ENCODE results near the gene DNAJB2.
A peak's percentile ranks its signal among the peaks of the same experiment; 100 is the strongest.
"Not testable (repeated sequence)": the region's sequence is repeated elsewhere in the genome, so short reads cannot be mapped to it uniquely, and the experiment has no call there.

Gene DNAJB2

DNA sequence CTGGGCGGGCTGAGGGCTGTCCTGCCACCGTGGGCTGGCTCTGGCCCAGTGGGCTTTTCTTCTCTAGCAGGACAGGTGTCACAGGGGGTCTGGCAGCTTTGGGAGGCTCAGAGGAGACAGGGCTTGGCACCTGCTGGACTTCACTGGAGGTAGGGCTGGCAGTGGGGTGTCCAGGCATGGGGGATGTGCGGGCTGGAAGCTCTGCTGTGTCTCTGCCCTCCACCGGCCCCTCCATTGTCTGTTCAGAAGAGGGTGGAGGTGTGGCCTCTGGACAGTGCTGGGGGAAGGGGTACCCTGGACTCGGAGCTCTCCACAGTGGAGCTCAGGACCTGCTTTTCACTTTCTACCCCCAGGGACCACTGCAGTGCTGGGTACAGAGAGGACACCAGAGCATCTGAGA is 20.9 kb downstream of the DNAJB2 start:
- no peak overlapping the region for H3K4me3 ChIP-seq (replicated peaks; ENCODE audit: low read depth, low read length)
- TF ChIP-seq, protein P1, sequence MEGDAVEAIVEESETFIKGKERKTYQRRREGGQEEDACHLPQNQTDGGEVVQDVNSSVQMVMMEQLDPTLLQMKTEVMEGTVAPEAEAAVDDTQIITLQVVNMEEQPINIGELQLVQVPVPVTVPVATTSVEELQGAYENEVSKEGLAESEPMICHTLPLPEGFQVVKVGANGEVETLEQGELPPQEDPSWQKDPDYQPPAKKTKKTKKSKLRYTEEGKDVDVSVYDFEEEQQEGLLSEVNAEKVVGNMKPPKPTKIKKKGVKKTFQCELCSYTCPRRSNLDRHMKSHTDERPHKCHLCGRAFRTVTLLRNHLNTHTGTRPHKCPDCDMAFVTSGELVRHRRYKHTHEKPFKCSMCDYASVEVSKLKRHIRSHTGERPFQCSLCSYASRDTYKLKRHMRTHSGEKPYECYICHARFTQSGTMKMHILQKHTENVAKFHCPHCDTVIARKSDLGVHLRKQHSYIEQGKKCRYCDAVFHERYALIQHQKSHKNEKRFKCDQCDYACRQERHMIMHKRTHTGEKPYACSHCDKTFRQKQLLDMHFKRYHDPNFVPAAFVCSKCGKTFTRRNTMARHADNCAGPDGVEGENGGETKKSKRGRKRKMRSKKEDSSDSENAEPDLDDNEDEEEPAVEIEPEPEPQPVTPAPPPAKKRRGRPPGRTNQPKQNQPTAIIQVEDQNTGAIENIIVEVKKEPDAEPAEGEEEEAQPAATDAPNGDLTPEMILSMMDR (IDR thresholded peaks at IDR 0.05; ENCODE audit: low read length, missing control alignments): no peak
- no peak for DNase-seq (ENCODE audit: low read depth)

DNA sequence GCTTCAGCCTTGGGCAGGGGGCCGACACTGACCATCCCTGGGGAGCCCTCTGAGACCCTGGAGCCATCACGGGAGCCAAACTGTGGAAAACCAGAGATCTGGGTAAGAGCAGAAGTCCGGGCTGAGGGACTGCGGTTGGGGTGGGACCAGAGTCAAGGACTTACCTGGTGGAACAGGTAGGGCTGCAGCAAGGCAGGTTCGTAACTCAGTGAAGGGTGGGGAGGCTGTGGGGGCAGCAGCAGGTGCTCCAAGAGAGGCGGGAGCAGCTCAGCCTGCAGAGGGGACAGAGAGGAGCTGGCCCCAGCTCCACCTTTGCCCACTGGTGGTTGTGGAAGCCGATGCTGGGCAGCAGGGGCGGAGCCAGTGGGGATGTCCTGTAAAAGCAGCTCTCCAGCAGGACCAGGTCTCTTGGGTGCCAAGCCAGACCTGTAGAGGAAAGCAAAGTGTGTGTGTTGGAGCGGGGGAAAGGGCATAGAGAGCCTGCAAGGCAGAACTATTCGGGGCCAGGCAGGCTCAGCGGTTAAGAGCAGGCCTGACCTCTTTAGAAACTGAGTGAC is 23.3 kb downstream of the DNAJB2 start:
- DNase-seq (ENCODE audit: low read depth): no peak
- TF ChIP-seq, protein P1 (IDR thresholded peaks at IDR 0.05; ENCODE audit: low read length, missing control alignments): no peak
- no peak overlapping the region for H3K4me3 ChIP-seq (replicated peaks; ENCODE audit: low read depth, low read length)

DNA sequence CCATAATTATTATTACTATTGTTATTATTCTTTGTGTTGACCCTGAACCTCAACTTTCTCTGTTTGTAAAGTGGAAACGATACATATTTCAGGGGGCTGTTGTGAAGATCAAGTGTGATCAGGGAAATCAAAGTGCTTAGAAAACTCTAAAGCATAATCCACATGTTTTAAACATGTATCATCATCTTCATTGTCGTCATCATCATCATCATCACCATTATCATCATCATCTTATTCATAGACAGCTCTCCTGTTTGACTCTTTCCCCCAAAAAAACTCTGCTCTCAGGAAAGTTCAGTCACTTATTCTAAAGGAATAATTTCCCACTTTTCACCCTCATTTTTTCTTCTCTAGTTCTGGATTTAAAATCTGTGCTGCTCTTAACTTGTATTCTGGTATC is 25.1 kb downstream of the DNAJB2 start:
- TF ChIP-seq, protein P1 (IDR thresholded peaks at IDR 0.05; ENCODE audit: low read length, missing control alignments): no peak
- DNase-seq (ENCODE audit: low read depth): no peak
- H3K4me3 ChIP-seq (replicated peaks; ENCODE audit: low read depth, low read length): no peak overlapping the region

DNA sequence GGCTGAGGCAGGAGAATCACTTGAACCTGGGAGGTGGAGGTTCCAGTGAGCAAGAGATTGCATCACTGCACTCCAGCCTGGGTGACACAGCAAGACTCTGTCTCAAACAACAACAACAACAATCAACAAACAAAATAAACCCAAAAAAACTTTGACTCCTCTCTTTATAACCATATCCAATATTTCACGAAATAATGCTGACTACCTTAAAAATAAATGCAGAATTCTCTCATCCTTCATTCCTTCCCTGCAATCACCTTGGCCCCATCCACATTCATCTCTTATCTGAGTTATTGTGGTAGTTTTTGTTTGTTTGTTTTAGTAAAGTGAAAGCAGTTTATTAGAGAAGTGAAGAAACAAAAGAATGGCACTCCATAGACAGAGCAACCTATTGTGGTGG is 26.9 kb downstream of the DNAJB2 start:
- TF ChIP-seq, protein P1 (IDR thresholded peaks at IDR 0.05; ENCODE audit: low read length, missing control alignments): no peak
- H3K4me3 ChIP-seq (replicated peaks; ENCODE audit: low read depth, low read length): no peak overlapping the region
- no peak for DNase-seq (ENCODE audit: low read depth)

- H3K4me3 ChIP-seq (replicated peaks; ENCODE audit: low read depth, low read length): peak overlapping the region; percentile 29
- peak; percentile 70 for DNase-seq (ENCODE audit: low read depth)
- TF ChIP-seq, protein P1 (IDR thresholded peaks at IDR 0.05; ENCODE audit: low read length, missing control alignments): no peak
These were observed 29.3 kb downstream of the DNAJB2 start for GRCh38 chr2:219308142-219309101.

DNA sequence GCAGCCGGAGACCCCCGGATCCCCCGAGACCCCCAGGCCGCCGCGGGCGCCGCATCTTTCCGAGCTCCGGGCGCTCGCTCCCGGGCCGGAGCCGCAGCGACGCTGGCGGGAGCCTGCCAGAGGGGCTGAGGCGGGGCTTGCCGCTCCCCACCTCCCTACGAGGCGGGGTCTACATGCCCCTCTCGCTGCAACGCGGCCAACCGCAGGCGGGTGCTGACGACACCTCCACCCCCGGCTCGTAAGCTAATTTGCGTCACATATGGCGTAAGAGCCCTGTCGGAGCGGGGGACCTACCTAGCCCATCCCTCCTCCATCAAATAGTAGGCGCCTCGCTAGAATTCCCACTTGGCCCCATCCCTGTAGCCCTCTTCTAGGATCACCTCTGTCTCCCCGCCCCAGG is 30.1 kb downstream of the DNAJB2 start, which contains the start of gene PTPRN:
Gene PTPRN (minus strand): TSS at position 124 of the 400 bp plus-strand sequence. CDS start 69 bp downstream, at position 55.
- peak within 1 kb of the TSS; percentile 29 for H3K4me3 ChIP-seq (replicated peaks; ENCODE audit: low read depth, low read length)
- TF ChIP-seq, protein P1 (IDR thresholded peaks at IDR 0.05; ENCODE audit: low read length, missing control alignments): no peak
- DNase-seq (ENCODE audit: low read depth): peak; percentile 53

- DNase-seq (ENCODE audit: low read depth); H3K4me3 ChIP-seq (replicated peaks; ENCODE audit: low read depth, low read length): not testable (repeated sequence)
These were observed 33.6 kb downstream of the DNAJB2 start for GRCh38 chr2:219312683-219313263.
